ENCODE data around the gene EREG. TPM values are rescaled to one million over a fixed set of nuclear protein-coding genes. Genes with fewer than 3 reads are reported as not detected.

Gene EREG
- total RNA-seq, 1 experiment from 2014 or later, result 498 TPM

DNA sequence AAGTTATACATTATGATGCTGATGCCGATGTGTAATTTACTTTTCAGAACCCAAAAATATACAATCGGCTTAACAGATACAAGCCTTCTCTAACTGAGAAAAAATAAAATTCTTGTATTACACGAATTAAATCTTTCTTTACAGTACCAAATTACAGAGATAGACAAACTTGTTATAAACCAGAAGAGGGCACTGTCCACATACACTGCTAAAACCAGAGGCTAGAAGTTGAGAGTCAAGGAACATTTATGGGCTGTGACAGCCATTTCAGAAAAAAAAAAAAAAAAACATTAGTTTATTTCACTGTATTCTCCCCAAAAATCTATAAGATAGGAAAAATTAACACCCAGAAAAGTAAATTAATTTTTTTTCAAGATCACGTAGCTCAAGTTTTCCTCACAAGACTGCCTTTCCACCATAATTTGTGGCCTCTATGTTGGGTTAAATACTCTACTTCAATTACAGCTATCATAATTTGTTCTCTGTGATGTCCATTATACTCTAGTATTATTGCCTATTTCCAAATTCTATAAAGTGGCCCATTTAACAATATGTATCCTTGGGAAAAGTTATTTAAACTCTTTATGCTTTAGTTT, 12.0 kb downstream of the EREG start:
- peak overlapping the region; percentile 30; the same call in 1 of the 2 replicates for H3K4me2 ChIP-seq (ENCODE audit: low read length)
- H3K36me3 ChIP-seq (ENCODE audit: control insufficient read depth in 1 of 2, insufficient read depth in 2 of 2, low read length in 2 of 2), result peaks cover 29 to 68% of the 10 kb centered on the region in 2 experiments
- POLR2A ChIA-PET, result interaction anchor here (0.6 to 1.8 kb wide), 9 partner anchors 69 to 294 kb away, joined by 3 to 12 read pairs (median 3); partner anchors contain the start of gene AREG
- BruUV-seq (replicated peaks), result no TSS peak
- no peaks in the 10 kb centered on the region for H3K9me3 ChIP-seq (ENCODE audit: control insufficient read depth in 1 of 2, insufficient read depth in 1 of 2, low read depth in 1 of 2, low read length in 2 of 2)
- H4K20me1 ChIP-seq (ENCODE audit: insufficient read depth), result no peaks in the 10 kb centered on the region; the same call in 1 of the 2 replicates
- H3K9ac ChIP-seq (ENCODE audit: low read length), result peak overlapping the region; percentile 50; the same call in 1 of the 2 replicates
- H3K4me1 ChIP-seq (ENCODE audit: control insufficient read depth in 1 of 2, insufficient read depth in 2 of 2, low read length in 2 of 2), result peaks cover 53 to 86% of the 10 kb centered on the region in 2 experiments
- H3K79me2 ChIP-seq (ENCODE audit: insufficient read depth, low read length), result peaks cover 96% of the 10 kb centered on the region
- H3K4me3 ChIP-seq (replicated peaks in 1 of 2; ENCODE audit: low read depth in 1 of 2, low read length in 2 of 2), result no peak overlapping the region
- intact Hi-C loops (cut with micrococcal nuclease), result loop anchor here (1.0 to 5.0 kb wide), 3 partner anchors 155 to 294 kb away; no protein-coding TSS in a partner anchor
- no peaks in the 10 kb centered on the region for H3K27me3 ChIP-seq (ENCODE audit: insufficient read depth, low read length)
- peak overlapping the region; percentile 94 for H3K27ac ChIP-seq (ENCODE audit: low read depth, low read length)
- TF ChIP-seq SP1 (IDR thresholded peaks at IDR 0.05; ENCODE audit: low read depth) (no peak), EGR1 (IDR thresholded peaks at IDR 0.05; ENCODE audit: low read depth) (no peak), SIN3A (IDR thresholded peaks at IDR 0.05; ENCODE audit: low read depth) (0 out of 2 replicates have a peak, but pooled peaks have one; percentile 6), ZFX (IDR thresholded peaks at IDR 0.05) (no peak), CEBPB (IDR thresholded peaks at IDR 0.05; ENCODE audit: low read depth) (no peak), FOSL1 (IDR thresholded peaks at IDR 0.05; ENCODE audit: low read depth) (no peak), RAD21 (IDR thresholded peaks at IDR 0.05; ENCODE audit: low read depth) (peak; percentile 76), YY1 (IDR thresholded peaks at IDR 0.05; ENCODE audit: extremely low read depth, insufficient replicate concordance, low read depth, low read length) (no peak), EZH2 (IDR thresholded peaks at IDR 0.05) (no peak)
- TF ChIP-seq, protein P1, sequence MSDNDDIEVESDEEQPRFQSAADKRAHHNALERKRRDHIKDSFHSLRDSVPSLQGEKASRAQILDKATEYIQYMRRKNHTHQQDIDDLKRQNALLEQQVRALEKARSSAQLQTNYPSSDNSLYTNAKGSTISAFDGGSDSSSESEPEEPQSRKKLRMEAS (IDR thresholded peaks at IDR 0.05), result peak; percentile 20; the same call in 1 of the 2 replicates
- TF ChIP-seq, protein P2, sequence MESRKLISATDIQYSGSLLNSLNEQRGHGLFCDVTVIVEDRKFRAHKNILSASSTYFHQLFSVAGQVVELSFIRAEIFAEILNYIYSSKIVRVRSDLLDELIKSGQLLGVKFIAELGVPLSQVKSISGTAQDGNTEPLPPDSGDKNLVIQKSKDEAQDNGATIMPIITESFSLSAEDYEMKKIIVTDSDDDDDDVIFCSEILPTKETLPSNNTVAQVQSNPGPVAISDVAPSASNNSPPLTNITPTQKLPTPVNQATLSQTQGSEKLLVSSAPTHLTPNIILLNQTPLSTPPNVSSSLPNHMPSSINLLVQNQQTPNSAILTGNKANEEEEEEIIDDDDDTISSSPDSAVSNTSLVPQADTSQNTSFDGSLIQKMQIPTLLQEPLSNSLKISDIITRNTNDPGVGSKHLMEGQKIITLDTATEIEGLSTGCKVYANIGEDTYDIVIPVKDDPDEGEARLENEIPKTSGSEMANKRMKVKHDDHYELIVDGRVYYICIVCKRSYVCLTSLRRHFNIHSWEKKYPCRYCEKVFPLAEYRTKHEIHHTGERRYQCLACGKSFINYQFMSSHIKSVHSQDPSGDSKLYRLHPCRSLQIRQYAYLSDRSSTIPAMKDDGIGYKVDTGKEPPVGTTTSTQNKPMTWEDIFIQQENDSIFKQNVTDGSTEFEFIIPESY (IDR thresholded peaks at IDR 0.05; ENCODE audit: extremely low read depth, insufficient replicate concordance, low read length), result no peak
- TF ChIP-seq, protein P3, sequence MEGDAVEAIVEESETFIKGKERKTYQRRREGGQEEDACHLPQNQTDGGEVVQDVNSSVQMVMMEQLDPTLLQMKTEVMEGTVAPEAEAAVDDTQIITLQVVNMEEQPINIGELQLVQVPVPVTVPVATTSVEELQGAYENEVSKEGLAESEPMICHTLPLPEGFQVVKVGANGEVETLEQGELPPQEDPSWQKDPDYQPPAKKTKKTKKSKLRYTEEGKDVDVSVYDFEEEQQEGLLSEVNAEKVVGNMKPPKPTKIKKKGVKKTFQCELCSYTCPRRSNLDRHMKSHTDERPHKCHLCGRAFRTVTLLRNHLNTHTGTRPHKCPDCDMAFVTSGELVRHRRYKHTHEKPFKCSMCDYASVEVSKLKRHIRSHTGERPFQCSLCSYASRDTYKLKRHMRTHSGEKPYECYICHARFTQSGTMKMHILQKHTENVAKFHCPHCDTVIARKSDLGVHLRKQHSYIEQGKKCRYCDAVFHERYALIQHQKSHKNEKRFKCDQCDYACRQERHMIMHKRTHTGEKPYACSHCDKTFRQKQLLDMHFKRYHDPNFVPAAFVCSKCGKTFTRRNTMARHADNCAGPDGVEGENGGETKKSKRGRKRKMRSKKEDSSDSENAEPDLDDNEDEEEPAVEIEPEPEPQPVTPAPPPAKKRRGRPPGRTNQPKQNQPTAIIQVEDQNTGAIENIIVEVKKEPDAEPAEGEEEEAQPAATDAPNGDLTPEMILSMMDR (IDR thresholded peaks at IDR 0.05 in 2 of 3, conservative IDR thresholded peaks at IDR 0.05 in 1 of 3; ENCODE audit: borderline replicate concordance in 1 of 3, insufficient read depth in 1 of 3, low read depth in 2 of 3, low read length in 2 of 3), result peak in 2 of 3 experiments; percentile 57 to 62; a peak in 4 of 6 replicates
- DNase-seq (ENCODE audit: low read depth, low spot score), result no peak
- H2AFZ ChIP-seq (ENCODE audit: low read depth, low read length, poor library complexity, severe bottlenecking), result no peak overlapping the region
- H3K9me2 ChIP-seq (ENCODE audit: insufficient read depth), result no peaks in the 10 kb centered on the region
- RAD21 ChIA-PET (ENCODE audit: low non-redundant PET in 1 of 2, low total read pairs in 2 of 2, uncharacterized antibody in 2 of 2, unreplicated experiment in 2 of 2), result interaction anchor here (0.7 to 1.2 kb wide), 3 partner anchors 9 to 294 kb away, joined by 3 to 5 read pairs (median 4); no protein-coding TSS in a partner anchor
- ATAC-seq, result no peak
- CTCF ChIA-PET, result interaction anchor here (0.7 to 2.0 kb wide), 9 partner anchors 9 to 294 kb away, joined by 3 to 10 read pairs (median 4); no protein-coding TSS in a partner anchor

All from HCT116 (cell line).